HG02588 (cell line): ENCODE measurements around the gene AFAP1.

Experiments used
- ATAC-seq: cut with Tn5 transposase; IDR thresholded peaks from one replicate; pipeline ENCODE4 v1.9.1; 2021; ENCODE audit warnings: mild to moderate bottlenecking, moderate library complexity; ENCODE audit not compliant: unreplicated experiment

The AFAP1 gene

GRCh38 chr4:7732263-7732662, 207.4 kb downstream of the AFAP1 start:
- ATAC-seq, result no peak

- no peak for ATAC-seq
Observed at GRCh38 chr4:7731437-7731836, 208.2 kb downstream of the AFAP1 start.

DNA sequence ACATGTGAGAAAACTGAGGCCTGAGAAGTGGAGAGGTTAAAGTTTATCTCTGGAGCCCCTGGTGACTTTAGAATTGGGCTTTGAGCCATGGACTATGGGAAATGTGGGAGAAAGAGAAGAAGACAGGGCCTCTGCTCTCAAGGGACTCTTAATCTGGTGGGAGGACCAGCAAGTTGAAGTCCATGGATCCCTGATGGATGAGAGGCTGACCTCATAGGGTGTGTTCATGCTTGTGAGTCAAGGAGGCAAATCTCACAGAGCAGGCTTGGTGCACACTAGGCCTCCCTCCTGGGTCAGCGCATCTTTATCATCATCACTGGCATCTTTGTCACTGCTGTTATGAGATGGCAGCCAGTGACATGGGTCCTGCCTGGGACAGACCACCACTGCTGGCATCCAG, 211.9 kb downstream of the AFAP1 start:
- ATAC-seq, result no peak

DNA sequence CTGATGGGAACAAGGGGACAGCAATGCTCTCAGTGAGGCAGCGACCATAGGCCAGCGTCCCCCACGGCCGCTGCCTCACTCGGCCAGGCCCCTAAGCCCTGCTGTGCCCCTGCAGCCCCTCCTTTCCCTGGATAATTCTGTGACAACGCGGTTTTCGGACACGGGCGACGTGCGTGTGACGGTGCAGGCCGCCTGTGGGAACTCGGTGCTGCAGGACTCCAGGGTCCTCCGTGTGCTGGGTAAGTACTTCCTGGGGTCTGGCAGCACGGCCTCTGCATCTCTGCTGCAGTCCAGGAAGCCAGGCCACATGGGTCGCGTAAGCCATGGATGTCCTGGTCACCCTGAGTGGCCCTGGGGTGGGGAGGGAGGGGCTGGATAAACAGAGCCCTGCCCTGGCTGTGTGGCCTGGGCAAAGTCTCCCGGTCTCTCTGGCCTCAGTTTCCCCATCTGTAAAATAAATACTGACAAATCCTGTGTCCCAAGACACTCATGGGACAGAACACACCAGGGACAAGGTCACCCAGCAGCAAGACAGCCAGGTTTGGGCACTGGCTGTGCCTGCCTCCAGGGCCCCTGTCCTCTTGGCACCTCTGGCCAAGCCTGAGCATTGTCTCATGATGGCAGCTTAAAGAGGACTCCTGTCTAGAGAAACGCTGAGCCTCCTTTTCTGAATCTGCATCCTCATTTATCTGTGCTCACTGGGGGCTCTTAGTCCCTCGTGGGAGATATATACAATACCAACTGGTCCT, 212.8 kb downstream of the AFAP1 start:
- ATAC-seq, result no peak

GRCh38 chr4:7725951-7726350, 213.7 kb downstream of the AFAP1 start:
- no peak for ATAC-seq

DNA sequence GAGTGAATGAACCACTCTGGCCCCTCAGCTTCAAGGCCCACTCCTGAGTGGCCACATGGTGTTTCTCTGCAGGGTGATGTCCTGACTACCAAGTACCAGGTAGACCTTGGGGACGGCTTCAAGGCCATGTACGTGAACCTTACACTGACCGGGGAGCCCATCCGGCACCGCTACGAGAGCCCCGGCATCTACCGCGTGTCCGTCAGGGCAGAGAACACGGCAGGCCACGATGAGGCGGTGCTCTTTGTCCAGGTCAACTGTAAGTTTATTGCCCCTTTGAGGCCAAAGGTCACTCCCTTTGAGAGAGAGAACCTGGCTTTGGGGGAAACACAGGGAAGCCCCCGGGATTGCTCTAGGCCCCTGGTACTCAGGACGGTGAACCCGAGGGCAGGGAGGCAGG, 216.0 kb downstream of the AFAP1 start:
- no peak for ATAC-seq

DNA sequence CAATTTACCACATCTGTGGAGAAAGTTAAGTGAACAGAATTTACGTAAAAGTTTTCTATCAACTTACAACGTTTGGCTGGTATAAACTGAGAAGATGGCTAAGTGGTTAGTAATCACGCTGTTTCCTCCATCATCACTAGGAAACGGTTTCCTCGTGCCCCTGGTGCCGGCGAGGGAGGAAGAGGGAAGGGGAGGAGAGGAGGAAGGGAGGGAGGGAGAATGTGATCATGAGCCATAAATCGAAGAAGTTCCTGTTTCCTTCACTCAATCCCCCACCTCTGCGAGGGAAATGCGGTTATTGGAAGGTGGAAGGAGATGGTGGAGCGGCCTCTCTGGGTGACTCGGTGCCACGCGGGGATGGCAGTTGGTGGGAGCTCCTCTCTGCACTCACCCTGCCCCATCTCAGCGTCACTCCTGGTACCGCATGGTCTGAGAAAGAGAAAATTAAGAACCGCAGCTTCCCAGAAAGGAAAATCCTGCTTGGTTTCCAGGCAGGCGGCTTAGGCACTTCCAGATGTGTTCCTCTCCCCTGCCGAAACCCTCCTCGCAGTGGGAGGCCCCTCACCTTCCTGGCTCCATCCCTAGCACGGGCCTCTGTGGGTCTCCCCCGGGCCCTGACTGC, 216.8 kb downstream of the AFAP1 start:
- no peak for ATAC-seq

- ATAC-seq, result no peak
Observed at GRCh38 chr4:7721984-7722551, 217.6 kb downstream of the AFAP1 start.

DNA sequence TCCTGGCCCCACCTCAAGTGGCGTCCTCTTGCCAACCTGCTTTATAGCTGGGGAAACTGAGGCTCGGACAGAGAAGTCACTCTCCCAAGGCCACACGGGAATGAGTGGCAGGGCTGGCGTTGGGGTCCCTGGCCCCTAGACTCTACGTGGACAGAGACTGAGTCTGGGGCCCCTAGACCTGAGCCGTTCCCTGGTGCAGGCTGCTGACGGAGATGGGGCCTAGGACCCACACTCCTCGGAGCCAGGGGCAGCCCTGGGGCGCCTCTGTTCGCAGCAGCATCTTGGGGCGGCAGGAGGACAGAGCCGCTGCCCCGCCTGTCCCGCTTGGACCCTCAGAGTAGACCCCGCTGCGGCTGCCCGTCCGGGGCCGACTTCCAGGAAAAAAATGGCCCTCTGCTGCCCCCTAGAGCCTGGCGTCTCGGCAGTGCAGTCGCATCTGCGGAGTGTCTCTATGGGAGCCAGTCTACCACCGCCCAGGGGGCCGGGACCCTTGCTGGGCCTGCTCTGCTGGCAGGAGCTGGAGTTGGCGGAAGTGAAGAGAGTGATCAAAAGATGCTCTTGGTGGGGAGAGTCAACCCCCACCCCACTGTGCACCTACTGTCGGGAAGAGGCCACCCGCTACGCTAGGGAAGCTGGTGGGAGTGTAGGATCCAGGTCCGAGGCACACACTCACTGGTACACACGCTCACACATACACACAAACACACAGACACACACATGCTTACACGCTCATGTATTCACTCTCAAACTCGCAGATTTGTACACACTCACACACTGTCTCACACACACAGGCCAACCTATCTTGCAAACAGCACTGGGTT, 220.1 kb downstream of the AFAP1 start:
- ATAC-seq, result no peak

- no peak for ATAC-seq
Observed at GRCh38 chr4:7717946-7718490, 221.6 kb downstream of the AFAP1 start.

GRCh38 chr4:7717161-7717560, 222.5 kb downstream of the AFAP1 start:
- no peak for ATAC-seq

- no peak for ATAC-seq
Observed at GRCh38 chr4:7716010-7716721, 223.5 kb downstream of the AFAP1 start.

DNA sequence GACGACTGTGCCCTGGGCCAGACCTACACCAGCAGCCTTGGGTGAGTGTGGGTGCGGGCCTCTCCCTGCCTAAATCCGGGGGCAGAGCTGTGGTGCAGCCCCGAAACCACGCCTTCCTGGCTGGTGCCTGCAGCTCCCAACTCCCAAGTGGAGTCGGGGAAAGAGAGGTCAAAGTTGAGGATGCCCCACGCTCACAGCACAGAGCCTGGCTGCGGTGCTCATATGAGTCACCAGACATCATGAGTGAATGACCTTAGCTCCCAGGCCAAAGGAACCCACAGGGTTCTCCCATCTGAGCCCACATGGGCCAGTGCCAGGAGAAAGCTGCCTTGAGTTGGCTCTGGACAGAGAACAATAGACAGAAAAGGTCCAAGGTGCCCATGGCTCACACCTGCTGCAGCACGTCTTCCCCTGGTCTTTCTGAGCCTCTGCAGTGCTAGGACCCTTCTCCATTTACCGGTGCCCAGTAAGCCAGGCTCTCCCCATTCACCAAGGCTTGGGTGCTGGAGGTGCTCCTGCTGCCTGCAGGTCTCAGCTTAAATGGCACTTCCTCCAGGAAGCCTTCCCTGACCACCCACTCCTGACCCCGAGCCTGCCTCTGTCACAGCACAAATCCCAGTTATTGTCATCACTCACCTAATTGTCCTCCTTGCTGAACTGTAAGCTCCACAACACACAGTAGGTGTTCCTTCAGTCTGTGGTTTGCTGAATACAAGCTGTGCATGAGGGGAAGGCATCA, 224.2 kb downstream of the AFAP1 start:
- ATAC-seq, result no peak

GRCh38 chr4:7714738-7715137, 224.9 kb downstream of the AFAP1 start:
- no peak for ATAC-seq

GRCh38 chr4:7714176-7714575, 225.5 kb downstream of the AFAP1 start:
- ATAC-seq, result no peak

DNA sequence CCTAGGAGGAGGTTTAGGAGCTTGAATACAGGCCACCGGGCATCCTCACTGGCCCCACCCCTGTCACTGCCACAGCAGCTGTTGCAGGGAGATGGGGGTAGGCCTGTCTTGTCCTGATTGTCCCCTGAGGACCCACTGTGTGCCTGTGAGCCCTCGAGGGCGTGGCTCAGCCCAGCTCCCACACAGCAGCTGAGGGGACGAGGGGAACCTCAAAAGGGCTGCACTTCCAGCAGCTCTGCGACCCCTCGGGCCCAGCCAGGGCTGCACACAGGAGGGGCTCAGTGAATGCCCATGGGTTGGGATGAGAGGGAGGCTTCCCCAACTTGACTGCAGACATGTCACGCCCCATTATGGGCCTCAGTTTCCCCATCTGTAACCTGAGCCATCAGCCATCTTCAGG, 225.9 kb downstream of the AFAP1 start:
- ATAC-seq, result no peak

DNA sequence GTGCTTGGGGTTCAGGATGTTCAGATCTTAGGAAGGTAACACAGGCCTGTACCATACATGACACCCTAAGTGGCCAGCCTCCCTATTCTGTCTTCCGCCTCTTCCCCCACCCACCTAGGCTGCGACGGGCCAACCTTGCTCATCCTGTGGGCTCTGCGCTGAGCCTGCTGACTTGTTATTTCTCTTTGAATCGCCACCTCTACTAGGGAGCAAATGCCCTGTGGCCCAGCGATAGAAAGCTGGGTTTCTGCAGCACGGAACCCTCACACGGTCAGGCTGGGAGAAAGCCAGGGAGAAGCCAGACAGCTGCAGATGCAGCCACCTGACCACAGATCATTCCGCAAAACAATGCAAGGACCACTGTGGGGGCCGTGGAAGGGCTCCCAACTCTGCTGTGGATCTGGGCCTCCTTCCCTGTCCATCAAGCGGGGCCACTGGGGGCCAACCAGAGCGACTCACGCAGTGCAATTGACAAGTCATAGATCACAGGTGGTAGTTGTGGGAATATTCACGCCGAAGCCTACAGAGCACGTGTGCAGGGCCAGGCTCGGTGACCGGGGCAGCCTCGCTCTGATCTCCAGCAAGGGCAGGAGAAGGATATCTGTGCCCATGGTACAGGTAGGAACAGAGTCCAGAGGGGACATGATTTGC, 227.5 kb downstream of the AFAP1 start:
- ATAC-seq, result no peak

- ATAC-seq, result no peak
Observed at GRCh38 chr4:7711307-7711963, 228.2 kb downstream of the AFAP1 start.
